ENCODE data around the gene SETD2. TPM values are rescaled to one million over a fixed set of nuclear protein-coding genes. Genes with fewer than 3 reads are reported as not detected.
"Not testable (repeated sequence)": the region's sequence is repeated elsewhere in the genome, so short reads cannot be mapped to it uniquely, and the experiment has no call there.

Gene SETD2
- total RNA-seq, 1 experiment from 2014 or later: 28.8 TPM

GRCh38 chr3:47028667-47029066 is 135.2 kb downstream of the SETD2 start:
- no peak for TF ChIP-seq CTCF (conservative IDR thresholded peaks at IDR 0.05; ENCODE audit: low read depth, low read length)
- TF ChIP-seq EZH2 (IDR thresholded peaks at IDR 0.05; ENCODE audit: borderline replicate concordance, low read depth, low read length, poor library complexity, severe bottlenecking): no peak
- no TSS peak for BruUV-seq (replicated peaks)
- H3K4me3 ChIP-seq (ENCODE audit: low read depth, low read length, poor library complexity, severe bottlenecking): no peak overlapping the region
- H3K4me1 ChIP-seq (ENCODE audit: insufficient read depth, low read length, poor library complexity, severe bottlenecking): no peaks in the 10 kb centered on the region
- no peak overlapping the region for H3K27ac ChIP-seq (ENCODE audit: low read depth, low read length, poor library complexity, severe bottlenecking)
- no peaks in the 10 kb centered on the region for H3K27me3 ChIP-seq (replicated peaks; ENCODE audit: insufficient read depth, low read depth, low read length, poor library complexity)
- H3K9me3 ChIP-seq (ENCODE audit: low read depth, low read length, poor library complexity, severe bottlenecking): no peaks in the 10 kb centered on the region
- CTCF ChIA-PET: no interaction called here
- intact Hi-C loops (cut with micrococcal nuclease; ENCODE audit: unreplicated experiment): no loop called here
- POLR2A ChIA-PET (ENCODE audit: low non-redundant PET): no interaction called here
- DNase-seq (ENCODE audit: low spot score): no peak
- no peaks in the 10 kb centered on the region for H3K36me3 ChIP-seq (ENCODE audit: insufficient read depth, low read length, poor library complexity, severe bottlenecking)

GRCh38 chr3:47028146-47028545 is 135.8 kb downstream of the SETD2 start:
- no peaks in the 10 kb centered on the region for H3K9me3 ChIP-seq (ENCODE audit: low read depth, low read length, poor library complexity, severe bottlenecking)
- H3K4me1 ChIP-seq (ENCODE audit: insufficient read depth, low read length, poor library complexity, severe bottlenecking): no peaks in the 10 kb centered on the region
- H3K27me3 ChIP-seq (replicated peaks; ENCODE audit: insufficient read depth, low read depth, low read length, poor library complexity): no peaks in the 10 kb centered on the region
- intact Hi-C loops (cut with micrococcal nuclease; ENCODE audit: unreplicated experiment): no loop called here
- no peak overlapping the region for H3K4me3 ChIP-seq (ENCODE audit: low read depth, low read length, poor library complexity, severe bottlenecking)
- H3K27ac ChIP-seq (ENCODE audit: low read depth, low read length, poor library complexity, severe bottlenecking): no peak overlapping the region
- TF ChIP-seq EZH2 (IDR thresholded peaks at IDR 0.05; ENCODE audit: borderline replicate concordance, low read depth, low read length, poor library complexity, severe bottlenecking) (no peak), CTCF (conservative IDR thresholded peaks at IDR 0.05; ENCODE audit: low read depth, low read length) (no peak)
- H3K36me3 ChIP-seq (ENCODE audit: insufficient read depth, low read length, poor library complexity, severe bottlenecking): no peaks in the 10 kb centered on the region
- DNase-seq (ENCODE audit: low spot score): no peak
- ChIA-PET POLR2A (ENCODE audit: low non-redundant PET) (no interaction called here), CTCF (no interaction called here)
- no TSS peak for BruUV-seq (replicated peaks)

DNA sequence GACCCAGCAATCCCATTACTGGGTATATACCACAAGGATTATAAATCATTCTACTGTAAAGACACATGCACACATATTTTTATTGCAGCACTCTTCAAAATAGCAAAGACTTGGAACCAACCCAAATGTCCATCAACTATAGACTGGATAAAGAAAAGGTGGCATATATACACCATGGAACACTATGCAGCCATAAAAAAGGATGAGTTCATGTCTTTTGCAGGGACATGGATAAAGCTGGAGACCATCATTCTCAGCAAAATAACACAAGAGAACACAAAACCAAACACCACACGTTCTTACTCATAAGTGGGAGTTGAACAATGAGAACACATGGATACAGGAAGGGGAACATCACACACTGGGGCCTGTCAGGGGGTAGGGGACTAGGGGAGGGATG is 137.5 kb downstream of the SETD2 start:
- intact Hi-C loops (cut with micrococcal nuclease; ENCODE audit: unreplicated experiment); H3K9me3 ChIP-seq (ENCODE audit: low read depth, low read length, poor library complexity, severe bottlenecking); DNase-seq (ENCODE audit: low spot score); H3K36me3 ChIP-seq (ENCODE audit: insufficient read depth, low read length, poor library complexity, severe bottlenecking); BruUV-seq (replicated peaks); H3K4me1 ChIP-seq (ENCODE audit: insufficient read depth, low read length, poor library complexity, severe bottlenecking); H3K4me3 ChIP-seq (ENCODE audit: low read depth, low read length, poor library complexity, severe bottlenecking); H3K27me3 ChIP-seq (replicated peaks; ENCODE audit: insufficient read depth, low read depth, low read length, poor library complexity); CTCF ChIA-PET; POLR2A ChIA-PET (ENCODE audit: low non-redundant PET); H3K27ac ChIP-seq (ENCODE audit: low read depth, low read length, poor library complexity, severe bottlenecking): not testable (repeated sequence)

DNA sequence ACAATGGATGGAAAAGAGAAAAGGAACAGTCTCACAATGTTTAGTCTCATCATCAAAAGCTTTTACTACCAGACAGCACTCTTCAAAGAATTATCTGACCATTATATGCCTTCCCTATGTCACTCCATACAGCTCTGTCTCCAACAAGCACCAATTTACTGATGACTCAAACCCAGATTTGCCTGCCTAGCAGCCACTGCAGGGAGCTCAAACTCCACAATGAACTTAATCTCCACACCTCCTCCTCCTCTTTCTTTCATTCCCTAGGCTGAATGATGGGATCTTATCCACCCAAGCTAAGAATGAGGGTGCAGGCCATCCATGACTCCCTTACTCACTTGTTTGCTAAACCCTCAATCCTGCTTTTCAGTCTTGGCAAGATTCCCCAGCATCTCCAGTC is 139.0 kb downstream of the SETD2 start:
- TF ChIP-seq EZH2 (IDR thresholded peaks at IDR 0.05; ENCODE audit: borderline replicate concordance, low read depth, low read length, poor library complexity, severe bottlenecking): no peak
- no peak for TF ChIP-seq CTCF (conservative IDR thresholded peaks at IDR 0.05; ENCODE audit: low read depth, low read length)
- H3K27me3 ChIP-seq (replicated peaks; ENCODE audit: insufficient read depth, low read depth, low read length, poor library complexity): no peaks in the 10 kb centered on the region
- intact Hi-C loops (cut with micrococcal nuclease; ENCODE audit: unreplicated experiment): no loop called here
- H3K4me3 ChIP-seq (ENCODE audit: low read depth, low read length, poor library complexity, severe bottlenecking): no peak overlapping the region
- POLR2A ChIA-PET (ENCODE audit: low non-redundant PET): interaction anchor here (0.6 kb wide), 1 partner anchor 176 kb away, joined by 7 read pairs; no protein-coding TSS in a partner anchor
- peak; percentile 25 for DNase-seq (ENCODE audit: low spot score)
- H3K36me3 ChIP-seq (ENCODE audit: insufficient read depth, low read length, poor library complexity, severe bottlenecking): no peaks in the 10 kb centered on the region
- H3K27ac ChIP-seq (ENCODE audit: low read depth, low read length, poor library complexity, severe bottlenecking): no peak overlapping the region
- H3K9me3 ChIP-seq (ENCODE audit: low read depth, low read length, poor library complexity, severe bottlenecking): no peaks in the 10 kb centered on the region
- BruUV-seq (replicated peaks): no TSS peak
- CTCF ChIA-PET: no interaction called here
- no peaks in the 10 kb centered on the region for H3K4me1 ChIP-seq (ENCODE audit: insufficient read depth, low read length, poor library complexity, severe bottlenecking)

Measured in A673 (cell line).